ENCODE results near the gene PTPRCAP. TPM values are rescaled to one million over a fixed set of nuclear protein-coding genes. Genes with fewer than 3 reads are reported as not detected.

PTPRCAP gene
- total RNA-seq, 2 donors from 2014 or later: 170 to 184 TPM

DNA sequence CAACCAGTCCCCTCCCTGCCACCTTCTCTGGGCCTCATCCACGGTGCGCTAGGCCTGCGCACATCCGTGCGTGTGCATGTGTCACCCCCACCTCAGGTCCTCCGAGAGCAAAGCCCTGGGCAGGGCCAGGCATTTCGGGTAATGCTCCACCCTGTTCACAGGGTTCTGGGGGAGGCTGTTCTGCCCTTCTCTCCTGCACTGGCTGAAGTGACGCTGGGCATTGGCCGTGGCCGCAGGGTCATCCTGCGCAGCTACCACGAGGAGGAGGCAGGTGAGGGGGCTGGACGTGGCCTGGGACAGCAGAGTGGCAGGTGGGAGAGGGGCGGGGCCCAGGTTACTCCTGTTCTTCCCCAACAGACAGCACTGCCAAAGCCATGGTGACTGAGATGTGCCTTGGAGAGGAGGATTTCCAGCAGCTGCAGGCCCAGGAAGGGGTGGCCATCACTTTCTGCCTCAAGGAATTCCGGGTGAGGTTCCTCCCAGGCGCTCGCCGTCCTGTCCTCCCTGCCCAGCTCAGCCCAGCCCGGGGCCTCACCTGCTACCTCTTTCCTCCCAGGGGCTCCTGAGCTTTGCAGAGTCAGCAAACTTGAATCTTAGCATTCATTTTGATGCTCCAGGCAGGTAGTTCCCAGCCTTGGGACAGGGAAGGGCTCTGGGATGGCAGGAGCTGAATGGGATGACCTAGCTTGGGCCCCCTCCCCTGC lies 41.8 kb downstream of the PTPRCAP start:
- H3K36me3 Mint-ChIP-seq (ENCODE audit: low read depth): peaks cover 3% of the 10 kb centered on the region
- DNase-seq: no peak
- H3K27ac Mint-ChIP-seq: no peak overlapping the region
- H3K9me3 ChIP-seq (ENCODE audit: control insufficient read depth, low read length, poor library complexity, severe bottlenecking): no peaks in the 10 kb centered on the region
- H3K4me1 Mint-ChIP-seq: peaks cover 33% of the 10 kb centered on the region
- ATAC-seq: no peak
- H3K27me3 Mint-ChIP-seq: no peaks in the 10 kb centered on the region
- peak overlapping the region; percentile 19 for H3K4me3 Mint-ChIP-seq

DNA sequence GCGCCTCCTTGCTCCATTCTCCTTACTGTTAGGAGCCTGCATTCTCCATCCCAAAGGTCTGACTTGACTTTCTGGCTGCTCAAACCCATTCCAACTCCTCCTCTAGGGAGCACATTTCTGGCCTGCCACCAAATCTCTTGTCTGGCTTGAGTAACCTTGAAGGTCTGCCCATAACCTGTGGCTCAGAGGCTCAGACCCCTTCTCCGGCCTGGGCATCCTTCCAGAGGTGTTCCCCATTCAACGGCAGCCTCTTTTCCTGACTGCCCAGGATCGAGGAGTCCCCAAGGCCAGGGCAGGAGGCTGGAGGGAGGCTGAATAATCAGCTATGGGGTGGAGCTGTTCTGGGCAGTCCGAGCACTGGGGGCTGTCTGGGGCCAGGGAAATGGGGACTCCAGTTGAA lies 43.5 kb downstream of the PTPRCAP start:
- no peak for DNase-seq
- Mint-ChIP-seq H3K36me3 (ENCODE audit: low read depth) (peaks cover 3% of the 10 kb centered on the region), H3K27me3 (no peaks in the 10 kb centered on the region), H3K27ac (no peak overlapping the region), H3K4me3 (peak overlapping the region; percentile 88), H3K4me1 (peaks cover 38% of the 10 kb centered on the region)
- no peaks in the 10 kb centered on the region for H3K9me3 ChIP-seq (ENCODE audit: control insufficient read depth, low read length, poor library complexity, severe bottlenecking)
- no peak for ATAC-seq

DNA sequence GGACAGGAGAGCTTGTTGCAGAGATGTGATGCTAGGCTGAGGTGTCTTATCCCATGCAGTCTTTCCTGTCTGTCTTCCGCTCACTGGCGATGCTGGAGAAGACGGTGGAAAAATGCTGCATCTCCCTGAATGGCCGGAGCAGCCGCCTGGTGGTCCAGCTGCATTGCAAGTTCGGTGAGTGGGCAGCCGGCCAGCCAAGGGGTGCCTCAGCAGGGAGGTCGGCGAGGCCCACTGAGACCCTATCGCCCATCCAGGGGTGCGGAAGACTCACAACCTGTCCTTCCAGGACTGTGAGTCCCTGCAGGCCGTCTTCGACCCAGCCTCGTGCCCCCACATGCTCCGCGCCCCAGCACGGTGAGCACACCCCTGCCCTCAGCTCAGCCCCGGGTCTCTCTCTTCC lies 44.0 kb downstream of the PTPRCAP start:
- H3K9me3 ChIP-seq (ENCODE audit: control insufficient read depth, low read length, poor library complexity, severe bottlenecking): no peaks in the 10 kb centered on the region
- H3K4me3 Mint-ChIP-seq: peak overlapping the region; percentile 88
- DNase-seq: no peak
- no peak for ATAC-seq
- H3K4me1 Mint-ChIP-seq: peaks cover 38% of the 10 kb centered on the region
- H3K36me3 Mint-ChIP-seq (ENCODE audit: low read depth): peaks cover 3% of the 10 kb centered on the region
- no peaks in the 10 kb centered on the region for H3K27me3 Mint-ChIP-seq
- H3K27ac Mint-ChIP-seq: no peak overlapping the region

DNA sequence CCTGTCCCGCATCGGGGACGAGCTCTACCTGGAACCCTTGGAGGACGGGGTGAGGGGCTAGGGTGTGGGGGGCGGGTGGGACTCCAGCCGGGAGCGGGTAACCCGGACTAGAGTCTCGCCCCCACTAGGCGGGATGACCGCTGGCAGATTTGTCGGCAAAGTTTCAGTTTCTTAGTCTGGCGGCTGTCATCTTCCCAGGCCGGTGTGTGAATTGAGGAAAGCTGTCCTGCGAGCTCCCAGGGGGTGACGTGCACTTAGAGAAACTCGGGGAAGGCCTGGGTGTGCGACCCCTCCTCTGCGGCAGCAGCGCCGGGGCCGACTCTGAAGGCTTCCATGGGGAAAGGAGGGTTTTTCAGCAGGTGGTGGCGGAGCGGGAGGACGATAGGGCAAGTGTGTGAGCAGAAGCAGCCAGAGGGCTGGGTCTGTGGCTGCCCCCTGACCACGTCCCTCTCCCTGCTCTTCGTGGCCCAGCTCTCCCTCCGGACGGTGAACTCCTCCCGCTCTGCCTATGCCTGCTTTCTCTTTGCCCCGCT lies 45.2 kb downstream of the PTPRCAP start:
- peaks cover 34% of the 10 kb centered on the region for H3K4me1 Mint-ChIP-seq
- H3K9me3 ChIP-seq (ENCODE audit: control insufficient read depth, low read length, poor library complexity, severe bottlenecking): no peaks in the 10 kb centered on the region
- peak overlapping the region; percentile 88 for H3K4me3 Mint-ChIP-seq
- no peak for DNase-seq
- peak; percentile 13 for ATAC-seq
- no peaks in the 10 kb centered on the region for H3K27me3 Mint-ChIP-seq
- peaks cover 3% of the 10 kb centered on the region for H3K36me3 Mint-ChIP-seq (ENCODE audit: low read depth)
- H3K27ac Mint-ChIP-seq: no peak overlapping the region

DNA sequence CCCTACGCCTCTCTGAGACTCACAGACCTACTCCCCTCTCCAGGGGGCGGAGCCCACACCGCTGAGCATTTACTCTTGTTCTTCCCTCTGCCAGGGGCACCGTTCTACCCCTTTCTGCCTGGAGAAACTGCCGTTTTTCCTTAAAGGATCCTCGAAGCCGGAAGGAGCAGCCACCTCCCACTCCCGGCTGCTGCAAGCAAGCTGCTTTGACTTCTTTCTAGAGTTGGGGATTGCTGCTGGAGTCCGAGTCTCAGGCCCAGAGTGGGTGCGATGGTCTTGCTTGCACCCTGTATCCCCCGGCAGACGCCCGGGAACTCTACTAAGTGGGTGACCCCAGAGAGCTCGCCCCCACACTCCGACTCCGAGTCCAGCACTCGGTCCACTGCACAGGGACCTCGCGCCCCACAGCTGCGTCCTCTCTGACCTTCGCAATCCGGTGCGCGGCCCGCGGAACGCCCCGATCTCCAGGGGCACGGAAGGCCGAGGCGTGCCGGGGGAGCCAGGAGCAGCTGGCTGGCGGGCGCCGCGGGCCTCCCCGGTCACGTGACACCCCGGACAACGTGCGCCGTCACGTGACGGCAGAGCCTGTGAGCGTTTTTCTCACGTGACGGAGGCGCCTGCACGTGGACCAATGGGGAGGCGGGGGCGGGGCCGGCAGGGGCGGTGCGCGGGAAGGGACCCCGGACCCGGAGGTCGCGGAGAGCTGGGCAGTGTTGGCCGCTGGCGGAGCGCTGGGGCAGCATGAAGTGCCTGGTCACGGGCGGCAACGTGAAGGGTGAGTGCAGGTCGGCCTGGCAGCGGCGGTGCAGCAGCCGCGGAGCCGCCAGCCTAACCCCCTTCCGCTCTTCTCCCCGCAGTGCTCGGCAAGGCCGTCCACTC lies 45.9 kb downstream of the PTPRCAP start, which contains the start of gene RAD9A:
TSS of gene RAD9A (plus strand) at position 683 of the 879 bp plus-strand sequence. CDS start at position 742, 59 bp downstream.
- Mint-ChIP-seq H3K4me3 (peak within 1 kb of the TSS; percentile 88), H3K4me1 (peaks cover 31% of the 10 kb centered on the region), H3K27ac (peak within 1 kb of the TSS; percentile 78), H3K27me3 (no peaks in the 10 kb centered on the region), H3K36me3 (ENCODE audit: low read depth) (peaks cover 3% of the 10 kb centered on the region)
- DNase-seq (peak; percentile 84 to 95 (median 90)), ATAC-seq (peak; percentile 85)
- H3K9me3 ChIP-seq (ENCODE audit: control insufficient read depth, low read length, poor library complexity, severe bottlenecking): no peaks in the 10 kb centered on the region

DNA sequence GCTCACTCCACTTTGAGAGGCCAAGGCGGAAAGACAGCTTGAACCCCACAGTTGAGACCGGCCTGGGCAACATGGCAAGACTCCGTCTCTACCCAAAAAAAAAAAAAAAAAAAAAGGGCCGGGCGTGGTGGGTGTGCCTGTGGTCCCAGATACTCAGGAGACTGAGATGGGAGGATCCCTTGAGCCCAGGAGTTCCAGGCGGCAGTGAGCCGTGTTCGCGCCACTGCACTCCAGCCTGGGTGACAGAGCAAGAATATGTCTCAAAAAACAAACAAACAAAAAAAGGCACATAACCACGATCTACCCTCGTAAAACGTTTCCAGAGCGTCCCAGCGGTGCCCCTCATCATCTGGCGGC lies 46.6 kb downstream of the PTPRCAP start:
- H3K36me3 Mint-ChIP-seq (ENCODE audit: low read depth): peaks cover 3% of the 10 kb centered on the region

DNA sequence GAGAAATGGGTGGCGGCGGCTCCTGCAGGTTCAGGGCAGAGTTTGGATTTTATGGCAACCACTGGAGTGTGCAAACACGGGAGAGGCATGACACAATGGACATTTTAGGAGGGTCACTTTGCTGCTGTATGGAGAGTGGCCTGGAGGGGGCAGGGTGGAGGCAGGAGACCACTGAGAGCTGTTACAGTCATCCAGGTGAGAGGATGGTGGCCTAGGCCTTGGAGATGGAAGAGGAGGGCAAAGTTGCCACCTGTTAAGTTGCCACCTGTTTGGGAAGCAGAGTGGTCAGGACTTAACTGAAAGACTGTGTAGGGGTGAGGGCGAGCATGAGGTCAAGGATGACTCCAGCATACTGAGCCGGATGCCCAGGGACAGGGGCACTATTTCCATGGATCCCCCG lies 48.0 kb downstream of the PTPRCAP start:
- ATAC-seq (peak; percentile 43), DNase-seq (no peak)
- peaks cover 28% of the 10 kb centered on the region for H3K4me1 Mint-ChIP-seq
- H3K4me3 Mint-ChIP-seq: peak overlapping the region; percentile 90
- H3K27ac Mint-ChIP-seq: peak overlapping the region; percentile 82
- no peaks in the 10 kb centered on the region for H3K27me3 Mint-ChIP-seq
- H3K9me3 ChIP-seq (ENCODE audit: control insufficient read depth, low read length, poor library complexity, severe bottlenecking): no peaks in the 10 kb centered on the region
- H3K36me3 Mint-ChIP-seq (ENCODE audit: low read depth): peaks cover 3% of the 10 kb centered on the region

More for the DNA sequence above, 46.6 kb downstream of the PTPRCAP start:
- H3K9me3 ChIP-seq (ENCODE audit: control insufficient read depth, low read length, poor library complexity, severe bottlenecking): no peaks in the 10 kb centered on the region
- H3K27ac Mint-ChIP-seq: peak overlapping the region; percentile 78
- peak overlapping the region; percentile 88 for H3K4me3 Mint-ChIP-seq
- no peaks in the 10 kb centered on the region for H3K27me3 Mint-ChIP-seq
- H3K4me1 Mint-ChIP-seq: peaks cover 28% of the 10 kb centered on the region
- DNase-seq (no peak), ATAC-seq (no peak)

DNA sequence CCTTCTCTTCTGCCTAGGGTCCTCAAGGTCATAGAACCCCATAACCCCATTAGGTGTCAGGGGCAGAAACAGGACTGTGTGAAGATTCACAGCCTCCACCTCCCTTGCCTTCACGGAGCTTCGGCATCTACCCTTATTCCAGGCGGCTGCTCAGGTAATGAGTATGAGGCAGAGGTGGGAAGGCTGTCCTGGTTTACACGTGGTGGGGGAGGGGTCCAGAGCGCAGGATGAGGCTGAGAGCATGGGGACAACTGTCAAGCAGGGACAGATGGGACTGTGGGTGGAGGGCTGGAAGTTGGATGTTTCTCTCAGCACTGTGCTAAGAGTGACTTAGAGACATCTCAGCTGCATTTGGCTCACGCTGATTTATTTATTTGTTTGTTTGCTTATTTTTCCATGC lies 50.0 kb downstream of the PTPRCAP start:
- Mint-ChIP-seq H3K27ac (no peak overlapping the region), H3K4me3 (no peak overlapping the region), H3K4me1 (peaks cover 23% of the 10 kb centered on the region), H3K27me3 (no peaks in the 10 kb centered on the region), H3K36me3 (ENCODE audit: low read depth) (no peaks in the 10 kb centered on the region)
- no peaks in the 10 kb centered on the region for H3K9me3 ChIP-seq (ENCODE audit: control insufficient read depth, low read length, poor library complexity, severe bottlenecking)
- DNase-seq: no peak
- no peak for ATAC-seq

DNA sequence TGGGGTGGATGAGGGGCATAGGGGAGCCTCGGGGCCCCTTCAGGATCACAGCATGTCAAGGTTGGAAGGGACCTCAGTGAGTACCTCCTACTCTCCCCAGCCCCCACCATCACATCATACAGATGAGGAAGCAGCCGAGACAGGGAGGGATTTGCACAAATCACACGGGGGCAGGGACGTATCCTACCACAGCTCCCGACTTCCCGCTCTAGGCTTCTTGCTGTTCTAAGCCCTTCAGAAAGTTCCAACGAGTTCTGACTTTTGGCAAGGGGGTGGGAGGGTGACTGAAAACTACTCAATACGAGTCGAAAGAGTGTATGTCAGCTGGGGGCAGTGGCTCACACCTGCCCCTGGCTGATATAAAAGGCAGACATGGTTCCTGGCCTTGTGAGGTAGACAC lies 50.4 kb downstream of the PTPRCAP start:
- Mint-ChIP-seq H3K36me3 (ENCODE audit: low read depth) (no peaks in the 10 kb centered on the region), H3K4me1 (peaks cover 25% of the 10 kb centered on the region), H3K27ac (no peak overlapping the region), H3K4me3 (no peak overlapping the region), H3K27me3 (no peaks in the 10 kb centered on the region)
- no peaks in the 10 kb centered on the region for H3K9me3 ChIP-seq (ENCODE audit: control insufficient read depth, low read length, poor library complexity, severe bottlenecking)
- no peak for DNase-seq
- ATAC-seq: no peak

Other genes with a start within 250 kb of the PTPRCAP start
- 100 to 1,000 TPM; 264 to 276 TPM for gene GRK2, start 171.2 kb downstream of the PTPRCAP start, total RNA-seq
- gene ANKRD13D, start 148.4 kb downstream of the PTPRCAP start, total RNA-seq: 100 to 1,000 TPM; 174 to 220 TPM
- gene SSH3, start 134.2 kb downstream of the PTPRCAP start, total RNA-seq: 10 to 100 TPM; 12.8 to 17.8 TPM
- 10 to 100 TPM; 45.9 to 61.0 TPM for gene POLD4, start 84.1 kb downstream of the PTPRCAP start, total RNA-seq
- 1 to 10 TPM; 7.3 to 7.5 TPM for gene CLCF1, start 64.1 kb downstream of the PTPRCAP start, total RNA-seq
- 10 to 100 TPM; 21.5 to 40.5 TPM for gene RAD9A, start 45.7 kb downstream of the PTPRCAP start, total RNA-seq
- gene PPP1CA, start 35.8 kb downstream of the PTPRCAP start, total RNA-seq: 100 to 1,000 TPM; 133 to 146 TPM
- 100 to 1,000 TPM; 251 to 262 TPM for gene TBC1D10C, start 33.6 kb downstream of the PTPRCAP start, total RNA-seq
- gene CARNS1, start 22.0 kb downstream of the PTPRCAP start, total RNA-seq: 1 to 10 TPM; 4.5 to 7.5 TPM
- gene RPS6KB2, start 9.2 kb downstream of the PTPRCAP start, total RNA-seq: 10 to 100 TPM; 47.8 to 62.7 TPM
- gene CORO1B, start 5.8 kb upstream of the PTPRCAP start, total RNA-seq: 10 to 100 TPM; 46.1 to 75.4 TPM
- gene GPR152, start 15.0 kb upstream of the PTPRCAP start, total RNA-seq: not detected
- gene CABP4, start 17.7 kb upstream of the PTPRCAP start, total RNA-seq: 10 to 100 TPM in 1 of 2 donors, 1 to 10 TPM in 1; 7.5 to 12.1 TPM
- gene TMEM134, start 31.6 kb upstream of the PTPRCAP start, total RNA-seq: 10 to 100 TPM; 48.7 to 65.6 TPM
- 100 to 1,000 TPM in 1 of 2 donors, 10 to 100 TPM in 1; 98.3 to 109 TPM for gene AIP, start 45.3 kb upstream of the PTPRCAP start, total RNA-seq
- 100 to 1,000 TPM; 109 to 121 TPM for gene PITPNM1, start 67.7 kb upstream of the PTPRCAP start, total RNA-seq
- 10 to 100 TPM; 33.8 to 45.6 TPM for gene CDK2AP2, start 70.5 kb upstream of the PTPRCAP start, total RNA-seq
- gene CABP2, start 85.8 kb upstream of the PTPRCAP start, total RNA-seq: not detected
- 10 to 100 TPM; 67.8 to 79.7 TPM for gene GSTP1, start 146.1 kb upstream of the PTPRCAP start, total RNA-seq
- gene NDUFV1, start 169.3 kb upstream of the PTPRCAP start, total RNA-seq: 100 to 1,000 TPM; 206 to 239 TPM
- 1 to 10 TPM; 1.5 to 3.4 TPM for gene NUDT8, start 192.3 kb upstream of the PTPRCAP start, total RNA-seq
- not detected for gene TBX10, start 202.1 kb upstream of the PTPRCAP start, total RNA-seq
- gene ACY3, start 213.0 kb upstream of the PTPRCAP start, total RNA-seq: under 1 TPM in 1 of 2 donors, not detected in 1; 0.37 TPM
- gene ALDH3B2, start 236.9 kb upstream of the PTPRCAP start, total RNA-seq: not detected

Data from T-helper 17 cell (primary cell).